Nephron (organoid): ENCODE results near the gene RMRP.

Experiments
- H3K27ac Mint-ChIP-seq, 3 experiments: 2 replicates each; pipeline ENCODE4 v1.8.0; 2020; ENCODE audit warnings: mixed read lengths in 3 of 3, mild to moderate bottlenecking in 2 of 3, moderate library complexity in 1 of 3
- H3K27me3 Mint-ChIP-seq: 2 replicates; pipeline ENCODE4 v1.8.0; 2021; ENCODE audit warnings: low read depth, mild to moderate bottlenecking, moderate library complexity, mixed read lengths
- H3K36me3 Mint-ChIP-seq: 2 replicates; pipeline ENCODE4 v1.8.0; 2020; ENCODE audit warnings: low read depth, mixed read lengths
- H3K4me1 Mint-ChIP-seq: 2 replicates; pipeline ENCODE4 v1.8.0; 2020; ENCODE audit warnings: mixed read lengths
- H3K4me3 Mint-ChIP-seq, 3 experiments: 2 replicates each; pipeline ENCODE4 v1.8.0; 2020; ENCODE audit warnings: mild to moderate bottlenecking in 3 of 3, mixed read lengths in 3 of 3, moderate library complexity in 2 of 3
- H3K9me3 Mint-ChIP-seq: 2 replicates; pipeline ENCODE4 v1.8.0; 2020; ENCODE audit warnings: mixed read lengths
- TF ChIP-seq, protein P1 (sequence below), 3 experiments: fragments of 200-600 bp; sonication (generic); IDR thresholded peaks; one replicate each; pipeline ENCODE4 v1.5.0; 2021; ENCODE audit warnings: antibody characterized with exemption in 3 of 3; ENCODE audit not compliant: unreplicated experiment in 3 of 3

The RMRP gene

DNA sequence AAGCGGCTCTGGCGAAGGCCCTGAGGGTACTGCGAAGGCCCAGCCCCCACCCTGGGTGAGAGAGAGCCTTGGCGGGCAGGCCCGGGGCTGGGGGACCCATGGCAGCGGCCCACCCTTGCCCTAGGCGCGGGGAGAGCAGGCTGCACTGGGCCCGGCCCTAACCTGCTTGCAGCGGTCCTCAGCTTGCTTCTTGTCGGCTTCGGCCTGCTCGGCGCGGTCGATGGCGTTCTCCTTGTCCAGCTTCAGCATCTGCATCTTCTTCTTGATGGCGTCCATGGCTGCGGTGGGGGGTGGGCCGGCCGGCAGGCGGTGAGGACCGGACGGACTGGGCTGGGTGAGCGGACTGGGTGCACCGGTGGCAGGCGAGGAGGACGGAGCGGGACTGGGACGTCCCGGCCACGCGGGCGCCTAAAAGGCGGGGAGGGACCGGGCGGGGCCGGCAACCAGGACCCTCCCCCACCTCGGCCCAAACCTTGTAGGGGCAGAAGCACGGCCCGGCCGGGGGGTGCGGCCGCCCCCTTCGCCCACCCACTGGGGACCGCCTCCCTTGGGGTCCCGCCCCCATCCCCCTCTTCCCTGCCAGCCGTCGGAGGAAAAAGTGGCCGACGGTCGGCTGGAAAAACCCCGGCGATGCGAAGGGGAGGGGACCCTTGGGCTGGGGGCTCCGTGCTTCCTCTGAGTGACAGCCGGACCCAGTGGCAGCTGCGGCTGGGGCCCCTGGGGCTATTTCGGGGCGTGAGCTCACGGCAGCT lies 31.9 kb upstream of the RMRP start, which contains the start of gene TPM2:
TPM2 (minus strand) TSS at position 384 of the 752 bp plus-strand sequence; CDS start at position 276, 108 bp downstream.
- TF ChIP-seq, protein P1, sequence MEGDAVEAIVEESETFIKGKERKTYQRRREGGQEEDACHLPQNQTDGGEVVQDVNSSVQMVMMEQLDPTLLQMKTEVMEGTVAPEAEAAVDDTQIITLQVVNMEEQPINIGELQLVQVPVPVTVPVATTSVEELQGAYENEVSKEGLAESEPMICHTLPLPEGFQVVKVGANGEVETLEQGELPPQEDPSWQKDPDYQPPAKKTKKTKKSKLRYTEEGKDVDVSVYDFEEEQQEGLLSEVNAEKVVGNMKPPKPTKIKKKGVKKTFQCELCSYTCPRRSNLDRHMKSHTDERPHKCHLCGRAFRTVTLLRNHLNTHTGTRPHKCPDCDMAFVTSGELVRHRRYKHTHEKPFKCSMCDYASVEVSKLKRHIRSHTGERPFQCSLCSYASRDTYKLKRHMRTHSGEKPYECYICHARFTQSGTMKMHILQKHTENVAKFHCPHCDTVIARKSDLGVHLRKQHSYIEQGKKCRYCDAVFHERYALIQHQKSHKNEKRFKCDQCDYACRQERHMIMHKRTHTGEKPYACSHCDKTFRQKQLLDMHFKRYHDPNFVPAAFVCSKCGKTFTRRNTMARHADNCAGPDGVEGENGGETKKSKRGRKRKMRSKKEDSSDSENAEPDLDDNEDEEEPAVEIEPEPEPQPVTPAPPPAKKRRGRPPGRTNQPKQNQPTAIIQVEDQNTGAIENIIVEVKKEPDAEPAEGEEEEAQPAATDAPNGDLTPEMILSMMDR (IDR thresholded peaks at IDR 0.05; ENCODE audit: unreplicated experiment in 3 of 3), result no peak
- Mint-ChIP-seq H3K27ac (peak within 1 kb of the TSS; percentile 65 to 96 (median 94)), H3K4me3 (peak within 1 kb of the TSS; percentile 94 to 100 (median 95)), H3K4me1 (peaks cover 42% of the 10 kb centered on the region), H3K36me3 (peaks cover 13% of the 10 kb centered on the region), H3K27me3 (peaks cover 3% of the 10 kb centered on the region), H3K9me3 (no peaks in the 10 kb centered on the region)

DNA sequence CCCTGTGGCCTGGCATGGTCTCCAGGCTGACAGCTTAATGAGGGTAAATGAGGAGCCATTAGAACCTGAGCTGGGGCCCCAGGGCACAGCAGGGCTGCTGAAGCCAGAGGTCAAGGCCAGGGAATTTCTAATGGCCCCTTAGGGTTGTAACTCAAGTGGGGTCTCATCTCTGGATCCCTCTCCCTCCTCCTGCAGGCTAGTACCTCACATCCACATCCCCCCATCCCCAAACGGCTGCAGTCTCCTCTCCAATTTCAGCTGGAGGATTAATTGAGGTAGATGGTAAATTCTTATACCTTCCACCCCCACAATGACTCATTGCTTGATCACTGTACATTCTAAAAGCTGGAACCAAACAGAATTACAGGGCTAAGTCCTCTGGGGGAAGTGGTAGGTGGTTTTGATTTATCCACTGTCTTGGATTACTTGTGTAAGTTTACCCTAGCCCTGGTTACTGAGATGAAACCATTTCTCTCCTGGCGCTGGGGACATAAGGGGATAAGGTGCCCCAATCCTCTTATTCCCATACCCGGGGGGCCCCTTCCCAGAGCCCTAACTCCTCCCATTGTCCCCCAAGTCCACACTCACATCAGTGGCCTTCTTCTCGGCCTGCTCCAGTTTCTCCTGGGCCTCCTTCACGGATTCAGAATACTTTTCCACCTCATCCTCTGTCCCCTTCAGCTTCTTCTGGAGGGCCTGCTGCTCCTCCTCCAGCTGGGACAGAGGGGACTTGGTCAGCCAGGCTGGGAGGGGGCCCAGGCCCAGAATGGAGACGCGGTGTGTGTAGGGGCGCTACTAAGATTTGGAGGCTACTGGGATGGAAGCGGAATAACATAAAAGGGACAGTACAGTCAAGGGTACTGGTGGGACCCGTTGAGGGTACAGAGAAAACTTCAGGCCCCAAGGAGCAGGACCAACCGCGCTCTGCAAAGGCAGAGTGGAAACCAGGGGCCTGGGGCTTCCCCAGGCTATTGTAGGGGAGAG lies 31.0 kb upstream of the RMRP start:
- peak overlapping the region; percentile 65 to 96 (median 93) for H3K27ac Mint-ChIP-seq
- peaks cover 3% of the 10 kb centered on the region for H3K27me3 Mint-ChIP-seq

DNA sequence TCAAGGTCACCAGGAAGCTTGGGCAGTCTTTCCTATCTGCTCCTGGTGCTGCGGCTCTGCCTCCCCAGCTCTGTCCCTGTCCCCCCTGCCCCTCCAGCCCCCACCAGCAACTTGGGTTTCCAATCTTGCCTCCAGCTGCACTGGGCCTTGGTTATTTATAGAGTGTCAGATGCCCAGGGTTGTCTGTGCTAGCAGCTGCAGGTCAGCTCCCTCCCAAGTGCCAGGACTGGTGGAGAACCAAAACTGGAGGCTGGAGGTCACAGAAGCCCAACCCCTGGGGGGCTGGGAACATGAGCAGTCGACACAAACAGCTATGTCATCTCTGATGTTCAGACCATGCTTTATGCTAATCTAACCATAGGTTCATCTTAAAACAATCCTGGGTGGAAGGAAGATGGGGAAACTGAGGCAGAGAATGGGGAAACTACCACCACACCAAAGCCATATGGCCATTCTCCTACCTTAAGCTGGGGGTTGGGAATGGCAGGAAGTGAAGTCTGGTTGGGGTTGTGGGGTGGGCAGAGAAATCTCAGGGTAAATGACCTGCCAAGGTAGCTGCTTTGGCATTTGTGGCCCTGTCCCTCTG lies 30.2 kb upstream of the RMRP start:
- peak overlapping the region; percentile 94 to 100 (median 95) for H3K4me3 Mint-ChIP-seq
- peak overlapping the region; percentile 65 to 96 (median 79) for H3K27ac Mint-ChIP-seq
- peaks cover 29% of the 10 kb centered on the region for H3K36me3 Mint-ChIP-seq
- TF ChIP-seq, protein P1 (IDR thresholded peaks at IDR 0.05; ENCODE audit: unreplicated experiment in 3 of 3), result no peak
- H3K27me3 Mint-ChIP-seq, result peaks cover 3% of the 10 kb centered on the region
- H3K4me1 Mint-ChIP-seq, result peaks cover 56% of the 10 kb centered on the region
- H3K9me3 Mint-ChIP-seq, result no peaks in the 10 kb centered on the region

More for the DNA sequence above, 31.0 kb upstream of the RMRP start:
- Mint-ChIP-seq H3K4me1 (peaks cover 49% of the 10 kb centered on the region), H3K4me3 (peak overlapping the region; percentile 94 to 100 (median 95)), H3K36me3 (peaks cover 21% of the 10 kb centered on the region), H3K9me3 (no peaks in the 10 kb centered on the region)
- TF ChIP-seq, protein P1 (IDR thresholded peaks at IDR 0.05; ENCODE audit: unreplicated experiment in 3 of 3), result no peak

DNA sequence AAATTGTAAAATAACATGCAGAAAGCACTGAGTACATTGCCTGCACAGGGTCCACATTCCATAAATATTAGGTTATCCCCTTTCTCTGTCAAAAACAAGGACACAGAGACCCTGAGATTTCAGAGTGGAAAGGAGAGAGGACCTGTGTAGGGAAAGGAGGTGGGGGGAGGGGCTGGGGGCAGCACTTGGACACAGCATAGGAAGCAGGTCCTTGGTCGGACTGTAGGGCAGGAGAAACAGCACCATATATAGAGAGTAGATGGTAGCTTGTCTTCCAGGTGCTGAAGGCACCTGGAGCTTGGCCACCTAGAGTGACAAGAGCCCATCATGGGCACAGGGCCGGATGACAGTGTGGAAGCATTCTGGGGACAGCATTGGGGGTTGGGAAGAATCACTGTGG lies 29.5 kb upstream of the RMRP start:
- Mint-ChIP-seq H3K4me1 (peaks cover 61% of the 10 kb centered on the region), H3K36me3 (peaks cover 37% of the 10 kb centered on the region), H3K27me3 (peaks cover 3% of the 10 kb centered on the region), H3K4me3 (peak overlapping the region; percentile 69 to 100 (median 95)), H3K27ac (peak overlapping the region; percentile 65 to 90 (median 76)), H3K9me3 (no peaks in the 10 kb centered on the region)
- TF ChIP-seq, protein P1 (IDR thresholded peaks at IDR 0.05; ENCODE audit: unreplicated experiment in 3 of 3), result no peak

DNA sequence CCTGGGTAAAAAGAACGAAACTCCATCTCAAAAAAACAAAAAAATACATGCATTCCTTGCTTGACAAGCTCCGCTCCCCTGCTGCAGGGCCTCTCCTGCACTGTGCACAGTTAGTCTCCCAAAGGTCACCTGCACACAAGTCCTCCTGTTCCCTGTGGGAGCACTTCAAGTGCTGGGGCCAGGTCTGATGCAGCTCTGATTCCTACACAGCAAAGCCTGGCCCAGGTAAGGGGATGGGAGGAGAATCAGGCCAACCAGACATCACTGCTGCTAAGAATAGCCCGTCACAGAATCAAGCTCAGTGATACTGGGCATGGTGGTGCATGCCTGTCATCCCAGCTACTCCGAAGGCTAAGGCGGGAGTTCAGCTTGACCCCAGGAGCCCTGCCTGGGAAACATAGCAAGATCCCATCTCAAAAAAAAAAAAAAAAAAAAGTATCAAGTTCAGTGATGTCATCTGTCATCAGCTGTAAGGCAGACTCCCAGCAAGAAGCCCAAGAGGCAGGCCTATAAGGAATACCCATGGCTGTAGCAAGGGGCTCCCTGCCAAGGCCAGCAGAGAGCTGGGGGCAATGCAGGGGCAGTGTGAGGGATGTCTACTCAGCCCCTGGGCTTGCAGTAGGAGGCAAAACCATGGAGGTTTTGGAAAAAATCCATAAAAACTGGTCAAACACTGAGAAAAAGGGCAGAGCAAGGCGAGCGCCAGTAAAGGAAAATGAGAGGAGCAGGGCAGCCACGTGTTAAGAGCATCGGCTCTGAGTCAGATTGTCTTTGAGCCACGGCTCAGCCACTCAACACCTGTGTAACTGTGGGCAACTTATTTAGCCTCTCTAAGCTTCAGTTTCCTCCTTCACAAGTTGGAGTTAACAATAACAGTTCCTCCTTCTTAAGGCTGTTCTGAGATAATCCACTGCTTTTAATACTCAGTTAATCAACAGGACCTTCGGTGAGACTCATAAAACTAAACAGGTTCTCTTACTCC lies 28.7 kb upstream of the RMRP start:
- peak overlapping the region; percentile 69 to 100 (median 95) for H3K4me3 Mint-ChIP-seq
- peaks cover 43% of the 10 kb centered on the region for H3K36me3 Mint-ChIP-seq
- peaks cover 3% of the 10 kb centered on the region for H3K27me3 Mint-ChIP-seq
- H3K4me1 Mint-ChIP-seq, result peaks cover 60% of the 10 kb centered on the region
- H3K27ac Mint-ChIP-seq, result peak overlapping the region; percentile 65 to 76 (median 69)
- TF ChIP-seq, protein P1 (IDR thresholded peaks at IDR 0.05; ENCODE audit: unreplicated experiment in 3 of 3), result no peak
- no peaks in the 10 kb centered on the region for H3K9me3 Mint-ChIP-seq
